Heart left ventricle (tissue), 16 donors: ENCODE data around the gene ROR1. TPM values are rescaled to one million over a fixed set of nuclear protein-coding genes. Genes with fewer than 3 reads are reported as not detected.
A peak's percentile ranks its signal among the peaks of the same experiment; 100 is the strongest.

Experiments
- ATAC-seq, 4 donors: fragments of 200-7000 bp; cut with Tn5 transposase; one replicate each; pipeline ENCODE4 v1.9.1; 2020 to 2022; ENCODE audit warnings: moderate library complexity in 4 of 4, mild to moderate bottlenecking in 3 of 4, moderate number of reproducible peaks in 1 of 4
- DNase-seq, 5 donors: peaks; one replicate each; pipeline ENCODE4 v3.0.0-alpha.2; 2020
- H3K27ac ChIP-seq, 12 donors: fragments of 200-600 bp; sonication (generic) in 4 of 12; one replicate each; pipeline versions ENCODE4 v1.5.0 to v1.8.0; 2016 to 2022; ENCODE audit warnings: mild to moderate bottlenecking in 2 of 12
- H3K27me3 ChIP-seq, 9 donors: fragments of 200-600 bp; sonication (generic) in 2 of 9; one replicate each; pipeline versions ENCODE4 v1.5.1 to v1.8.0; 2016 to 2022; ENCODE audit warnings: mild to moderate bottlenecking in 3 of 9
- H3K36me3 ChIP-seq, 9 donors: fragments of 200-600 bp; sonication (generic) in 2 of 9; one replicate each; pipeline versions ENCODE4 v1.5.0 to v1.8.0; 2018 to 2022; ENCODE audit warnings: mild to moderate bottlenecking in 2 of 9
- H3K4me1 ChIP-seq, 12 donors: fragments of 200-600 bp; sonication (generic) in 4 of 12; one replicate each; pipeline versions ENCODE4 v1.5.0 to v1.8.0; 2016 to 2022; ENCODE audit warnings: mild to moderate bottlenecking in 3 of 12
- H3K4me3 ChIP-seq, 12 donors: fragments of 200-600 bp; sonication (generic) in 4 of 12; one replicate each; pipeline versions ENCODE4 v1.5.0 to v1.8.0; 2017 to 2022; ENCODE audit warnings: mild to moderate bottlenecking in 9 of 12, moderate library complexity in 4 of 12
- H3K9me3 ChIP-seq, 12 donors: fragments of 200-600 bp; sonication (generic) in 4 of 12; one replicate each; pipeline versions ENCODE4 v1.5.0 to v1.8.0; 2016 to 2022; ENCODE audit warnings: mild to moderate bottlenecking in 1 of 12
- CTCF ChIP-seq, 12 donors: fragments of 200-600 bp; sonication (generic) in 4 of 12; IDR thresholded peaks; one replicate each; pipeline versions ENCODE4 v1.5.0 to v1.8.0; 2018 to 2022; ENCODE audit warnings: antibody characterized with exemption in 12 of 12, mild to moderate bottlenecking in 5 of 12
- POLR2A ChIP-seq, 2 donors: fragments of 450-650 bp; IDR thresholded peaks; one replicate each; pipeline ENCODE4 v1.6.1; 2017; ENCODE audit warnings: antibody characterized with exemption in 2 of 2, mild to moderate bottlenecking in 2 of 2, moderate library complexity in 2 of 2
- WGBS, 4 donors: extraction: QIAGEN DNeasy Blood & Tissue Kit in 2 of 4; methylation state at CpG; one replicate each; pipeline versions ENCODE4 v1.1.5 to v1.1.7; 2013 to 2018; 5-methylcytosine and 5-hydroxymethylcytosine counted together
- intact Hi-C, 10 donors: fragments of 100-400 bp; cut with DNase I; formaldehyde crosslinking; loops; one replicate each; pipeline versions ENCODE4 v1.11.1 to v1.14.2; 2022
- polyA plus RNA-seq, 2 donors: library from polyadenylated mRNA; stranded (reverse); fragments of 200-250 nt; gene quantifications; one replicate each; pipeline ENCODE4 v1.2.3, GENCODE V29; 2013
- total RNA-seq, 9 donors: library from RNA; depleted of rRNA in 2 of 9; stranded (reverse); fragments of >200 nt in 2 of 9; fragmentation: NEBNext Ultra II Directional in 3 of 9; extraction: Animal tissue kit (Norgen Biotek cat#: 25700) in 3 of 9; gene quantifications; one replicate each; pipeline versions ENCODE4 v1.1.0 to v1.2.4, GENCODE V29; 2016 to 2023
- donor health status: ischemic (EF 13 %, LVEDD 7.1; RV severe dilation, severe dysfunction).
- donor health status: healthy with polysubstance abuse.
- donor health status: DM: no; HTN: yes; CAD: no.
- donor health status: DM: no; HTN: no; CAD: no.
- donor health status: ischemic (EF 25% LVEDD 6.9; RV normal size, moderate dysfunction).
- donor health status: ischemic (EF 25% LVEDD 5.7; RV mildly dilated, moderate dysfunction).
- donor health status: healthy.
- donor health status: DM: yes; HTN: yes; CAD: no.
- donor health status: ischemic (EF 35%, LVEDD 5.7; RV mildly dilated, moderate dysfunction).
- donor health status: nonischemic (EF 11% LVEDD 7.7; RV severe dilation, severe dysfunction).
- donor health status: DM: yes; HTN: yes; CAD: no.
- donor health status: PGD.
- donor health status: ischemic (EF 29% LVEDD 5.4; RV normal size, mild dysfunction).
- donor health status: nonischemic (EF 23%, LVEDD 6.1; RV moderate dilation, normal function).

Gene ROR1
- total and polyA plus RNA-seq, 11 donors = 4.1 to 35.3 (median 19.3) TPM

- H3K27me3 ChIP-seq = no peaks in the 10 kb centered on the region
- TF ChIP-seq POLR2A (IDR thresholded peaks at IDR 0.05) (no peak), CTCF (IDR thresholded peaks at IDR 0.05) (no peak)
- no peak overlapping the region for H3K4me3 ChIP-seq
- H3K36me3 ChIP-seq = no peaks in the 10 kb centered on the region
- no peaks in the 10 kb centered on the region for H3K9me3 ChIP-seq
- intact Hi-C loops = no loop called here
- peaks cover 0 to 31% (median 12%) of the 10 kb centered on the region in 12 donors for H3K4me1 ChIP-seq
- ATAC-seq (no peak), DNase-seq (no peak)
- no peak overlapping the region for H3K27ac ChIP-seq
- WGBS, 4 donors = 73 to 83% (median 79%) methylated on average over 8 of the region's 8 CpGs
Measured at GRCh38 chr1:64004451-64005025, 230.7 kb downstream of the ROR1 start.

- WGBS, 4 donors = 8 to 25% (median 17%) methylated on average over 3 of the region's 3 CpGs
Measured at GRCh38 chr1:64005801-64006200, 232.0 kb downstream of the ROR1 start.

GRCh38 chr1:64006276-64007051, 232.6 kb downstream of the ROR1 start:
- ATAC-seq = peak in 3 of 4 donors; percentile 75 to 76 (median 75)

More at GRCh38 chr1:64005801-64006200, 232.0 kb downstream of the ROR1 start:
- Histone ChIP-seq H3K27me3 (no peaks in the 10 kb centered on the region), H3K9me3 (no peaks in the 10 kb centered on the region), H3K36me3 (no peaks in the 10 kb centered on the region), H3K4me3 (no peak overlapping the region), H3K27ac (peak overlapping the region in 2 of 12 donors; percentile 20 to 50), H3K4me1 (peaks cover 0 to 31% (median 12%) of the 10 kb centered on the region in 12 donors)
- intact Hi-C loops = no loop called here
- TF ChIP-seq POLR2A (IDR thresholded peaks at IDR 0.05) (no peak), CTCF (IDR thresholded peaks at IDR 0.05) (no peak)
- DNase-seq (no peak), ATAC-seq (no peak)

More at GRCh38 chr1:64006276-64007051, 232.6 kb downstream of the ROR1 start:
- intact Hi-C loops = no loop called here
- no peaks in the 10 kb centered on the region for H3K36me3 ChIP-seq
- H3K4me3 ChIP-seq = no peak overlapping the region
- no peaks in the 10 kb centered on the region for H3K9me3 ChIP-seq
- TF ChIP-seq POLR2A (IDR thresholded peaks at IDR 0.05) (no peak), CTCF (IDR thresholded peaks at IDR 0.05) (no peak)
- peaks cover 0 to 31% (median 12%) of the 10 kb centered on the region in 12 donors for H3K4me1 ChIP-seq
- peak in 1 of 5 donors; percentile 10 for DNase-seq
- no peaks in the 10 kb centered on the region for H3K27me3 ChIP-seq
- peak overlapping the region in 7 of 12 donors; percentile 3 to 50 (median 13) for H3K27ac ChIP-seq
- WGBS, 4 donors = 46 to 52% (median 49%) methylated on average over 8 of the region's 8 CpGs
